ENCODE measurements around the gene RLN3. TPM values are rescaled to one million over a fixed set of nuclear protein-coding genes. Genes with fewer than 3 reads are reported as not detected.

RLN3 gene
- total RNA-seq, 1 donor from 2014 or later = not detected

DNA sequence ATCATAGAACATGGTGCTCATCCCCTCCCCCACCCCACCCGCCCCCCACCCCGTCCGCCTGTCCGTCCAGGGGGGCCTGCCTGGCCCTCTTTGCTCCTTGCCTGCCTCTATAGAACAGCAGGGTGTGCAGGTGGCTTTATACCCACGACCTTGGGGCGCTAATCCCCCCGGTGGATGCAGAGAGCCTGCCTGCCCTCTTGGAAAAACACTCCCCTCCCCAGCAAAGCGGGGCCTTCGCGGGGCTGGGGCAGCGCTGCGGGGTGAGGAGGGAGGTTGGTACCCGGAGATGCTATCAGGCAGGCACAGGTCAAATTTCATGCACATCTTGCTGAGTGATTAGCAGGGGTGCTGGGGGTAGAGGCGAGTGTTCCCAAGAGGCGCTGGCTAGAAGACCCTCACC lies 43.8 kb upstream of the RLN3 start:
- H3K4me1 Mint-ChIP-seq (ENCODE audit: unreplicated experiment) = peaks cover 20% of the 10 kb centered on the region

GRCh38 chr19:13984875-13985741 lies 42.8 kb upstream of the RLN3 start:
- Mint-ChIP-seq H3K4me3 (ENCODE audit: unreplicated experiment) (no peak overlapping the region), H3K27me3 (ENCODE audit: unreplicated experiment) (no peaks in the 10 kb centered on the region), H3K9me3 (ENCODE audit: unreplicated experiment) (no peaks in the 10 kb centered on the region), H3K36me3 (ENCODE audit: unreplicated experiment) (peaks cover 11% of the 10 kb centered on the region), H3K27ac (ENCODE audit: unreplicated experiment) (peak overlapping the region; percentile 67), H3K4me1 (ENCODE audit: unreplicated experiment) (peaks cover 18% of the 10 kb centered on the region)
- TF ChIP-seq, protein P1, sequence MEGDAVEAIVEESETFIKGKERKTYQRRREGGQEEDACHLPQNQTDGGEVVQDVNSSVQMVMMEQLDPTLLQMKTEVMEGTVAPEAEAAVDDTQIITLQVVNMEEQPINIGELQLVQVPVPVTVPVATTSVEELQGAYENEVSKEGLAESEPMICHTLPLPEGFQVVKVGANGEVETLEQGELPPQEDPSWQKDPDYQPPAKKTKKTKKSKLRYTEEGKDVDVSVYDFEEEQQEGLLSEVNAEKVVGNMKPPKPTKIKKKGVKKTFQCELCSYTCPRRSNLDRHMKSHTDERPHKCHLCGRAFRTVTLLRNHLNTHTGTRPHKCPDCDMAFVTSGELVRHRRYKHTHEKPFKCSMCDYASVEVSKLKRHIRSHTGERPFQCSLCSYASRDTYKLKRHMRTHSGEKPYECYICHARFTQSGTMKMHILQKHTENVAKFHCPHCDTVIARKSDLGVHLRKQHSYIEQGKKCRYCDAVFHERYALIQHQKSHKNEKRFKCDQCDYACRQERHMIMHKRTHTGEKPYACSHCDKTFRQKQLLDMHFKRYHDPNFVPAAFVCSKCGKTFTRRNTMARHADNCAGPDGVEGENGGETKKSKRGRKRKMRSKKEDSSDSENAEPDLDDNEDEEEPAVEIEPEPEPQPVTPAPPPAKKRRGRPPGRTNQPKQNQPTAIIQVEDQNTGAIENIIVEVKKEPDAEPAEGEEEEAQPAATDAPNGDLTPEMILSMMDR (IDR thresholded peaks at IDR 0.05) = no peak
- DNase-seq (ENCODE audit: extremely low spot score, unreplicated experiment) = no peak

More for the DNA sequence above, 43.8 kb upstream of the RLN3 start:
- TF ChIP-seq, protein P1 (IDR thresholded peaks at IDR 0.05) = no peak
- Mint-ChIP-seq H3K4me3 (ENCODE audit: unreplicated experiment) (no peak overlapping the region), H3K27me3 (ENCODE audit: unreplicated experiment) (no peaks in the 10 kb centered on the region), H3K27ac (ENCODE audit: unreplicated experiment) (no peak overlapping the region), H3K36me3 (ENCODE audit: unreplicated experiment) (peaks cover 5% of the 10 kb centered on the region), H3K9me3 (ENCODE audit: unreplicated experiment) (no peaks in the 10 kb centered on the region)
- no peak for DNase-seq (ENCODE audit: extremely low spot score, unreplicated experiment)

GRCh38 chr19:13985771-13986347 lies 42.1 kb upstream of the RLN3 start:
- no peaks in the 10 kb centered on the region for H3K9me3 Mint-ChIP-seq (ENCODE audit: unreplicated experiment)
- TF ChIP-seq, protein P1 (IDR thresholded peaks at IDR 0.05) = no peak
- H3K27me3 Mint-ChIP-seq (ENCODE audit: unreplicated experiment) = no peaks in the 10 kb centered on the region
- H3K4me3 Mint-ChIP-seq (ENCODE audit: unreplicated experiment) = no peak overlapping the region
- peak overlapping the region; percentile 67 for H3K27ac Mint-ChIP-seq (ENCODE audit: unreplicated experiment)
- DNase-seq (ENCODE audit: extremely low spot score, unreplicated experiment) = no peak
- H3K4me1 Mint-ChIP-seq (ENCODE audit: unreplicated experiment) = peaks cover 18% of the 10 kb centered on the region
- H3K36me3 Mint-ChIP-seq (ENCODE audit: unreplicated experiment) = peaks cover 13% of the 10 kb centered on the region

DNA sequence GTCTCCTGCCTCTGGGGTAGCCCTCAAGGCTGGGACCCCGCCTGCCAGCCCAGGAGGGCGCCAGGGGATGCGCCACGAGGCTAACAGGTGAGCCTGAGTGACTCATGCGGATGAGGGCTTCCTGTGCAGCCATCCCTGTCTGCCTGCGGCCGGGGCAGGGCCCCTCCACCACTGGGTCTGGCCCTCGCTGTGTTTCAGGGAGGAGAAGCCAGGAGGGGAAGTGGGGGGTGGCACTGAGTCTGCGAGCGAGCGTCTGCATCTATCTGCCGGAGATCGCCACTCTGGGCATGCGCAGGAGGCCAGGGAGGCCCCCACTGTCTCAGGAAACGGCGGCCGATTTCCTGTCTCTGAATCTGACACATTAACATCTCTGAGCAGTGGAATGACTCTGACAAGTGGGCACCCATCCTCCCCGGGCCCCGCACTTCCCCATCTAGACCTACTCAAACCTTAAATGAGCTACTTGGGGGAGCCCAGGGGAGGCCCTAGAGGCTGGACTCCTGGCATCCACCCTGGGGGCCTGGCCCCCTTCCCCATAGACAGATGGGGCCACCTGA lies 41.5 kb upstream of the RLN3 start:
- TF ChIP-seq, protein P1 (IDR thresholded peaks at IDR 0.05) = no peak
- peaks cover 18% of the 10 kb centered on the region for H3K4me1 Mint-ChIP-seq (ENCODE audit: unreplicated experiment)
- no peaks in the 10 kb centered on the region for H3K27me3 Mint-ChIP-seq (ENCODE audit: unreplicated experiment)
- no peak overlapping the region for H3K4me3 Mint-ChIP-seq (ENCODE audit: unreplicated experiment)
- peak overlapping the region; percentile 80 for H3K27ac Mint-ChIP-seq (ENCODE audit: unreplicated experiment)
- H3K9me3 Mint-ChIP-seq (ENCODE audit: unreplicated experiment) = no peaks in the 10 kb centered on the region
- peak; percentile 91 for DNase-seq (ENCODE audit: extremely low spot score, unreplicated experiment)
- peaks cover 16% of the 10 kb centered on the region for H3K36me3 Mint-ChIP-seq (ENCODE audit: unreplicated experiment)

All from osteocyte (in vitro differentiated cells).